DLD1 (cell line): ENCODE results near the gene VWC2L.

Experiments used
- in situ Hi-C: cut with HindIII; loops from 2 replicates; pipeline ENCODE4 v1.10.0; 2017; ENCODE audit warnings: low sequenced_read_pairs

VWC2L gene

DNA sequence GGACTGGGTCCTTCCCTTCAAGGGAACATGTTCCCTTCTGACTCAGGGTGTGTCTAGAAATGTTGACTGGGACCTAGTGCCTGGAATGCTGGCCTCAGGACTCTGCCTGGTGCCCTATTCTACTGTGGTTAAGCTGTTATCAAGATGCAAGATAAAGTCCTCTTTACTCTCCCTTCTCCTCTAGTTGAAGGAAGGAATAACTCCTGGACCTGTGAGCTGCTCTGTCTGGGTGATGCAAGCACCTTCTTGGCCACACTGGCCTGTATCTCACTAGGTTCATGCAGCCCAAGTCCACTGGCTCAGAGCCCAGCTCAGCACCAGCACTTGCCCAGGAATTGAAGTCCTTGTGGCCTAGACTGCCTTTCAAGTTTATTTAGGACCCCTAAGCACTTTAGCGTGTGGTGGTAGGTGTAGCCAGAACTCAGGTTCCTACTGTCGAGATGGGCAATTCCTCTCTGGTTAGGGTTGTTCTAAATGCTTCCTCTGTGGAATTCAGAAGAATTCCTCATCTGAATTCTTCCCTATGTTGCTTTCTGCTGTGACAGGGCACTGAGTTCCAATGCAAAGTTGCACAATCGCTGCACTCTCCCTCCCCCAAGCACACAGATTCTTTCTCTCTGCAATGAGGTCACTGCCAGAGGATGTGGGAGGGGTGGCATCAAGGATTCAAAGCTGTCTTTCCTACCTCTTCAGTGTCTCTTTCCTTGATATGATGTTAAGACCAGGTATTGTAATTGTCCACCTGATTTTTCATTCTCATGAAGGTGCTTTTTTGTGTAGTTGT is 54.7 kb downstream of the VWC2L start:
- in situ Hi-C loops, result no loop called here

DNA sequence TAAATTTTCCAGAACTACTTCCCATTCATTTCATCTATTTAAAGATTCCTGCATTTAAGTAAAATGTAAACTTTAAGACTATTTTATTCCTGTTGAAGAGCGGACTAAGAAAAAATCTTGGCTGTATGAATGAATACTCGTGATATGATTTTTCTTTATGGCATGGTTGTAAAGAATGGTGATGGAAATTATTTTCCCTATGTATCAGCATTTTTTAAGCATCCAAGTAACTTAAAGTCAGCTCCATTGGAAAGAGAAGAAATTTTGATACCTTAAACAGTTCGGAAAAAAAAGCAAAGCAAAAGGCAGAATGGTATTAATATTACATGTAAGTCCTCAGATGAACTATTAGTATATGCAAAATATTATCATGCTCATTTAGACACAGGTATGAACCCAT is 58.9 kb downstream of the VWC2L start:
- in situ Hi-C loops, result no loop called here

DNA sequence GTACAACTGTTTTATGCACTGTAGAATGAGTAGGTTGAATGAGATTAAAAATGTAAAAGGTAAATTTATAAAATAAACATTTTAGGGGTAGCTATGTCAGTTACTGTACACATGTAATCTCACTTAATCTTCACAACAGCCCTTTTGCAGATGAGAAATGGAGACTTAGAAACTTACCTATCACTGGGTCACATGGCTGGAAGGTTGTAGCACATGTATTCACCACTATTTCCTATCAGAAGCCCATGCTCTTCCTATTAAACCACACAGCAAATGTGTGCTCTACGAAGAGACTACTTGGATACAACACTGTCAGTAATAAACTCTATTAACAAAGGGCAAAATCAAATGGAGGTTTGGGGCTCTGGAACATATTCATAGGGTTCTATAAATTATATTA is 60.5 kb downstream of the VWC2L start:
- in situ Hi-C loops, result no loop called here

DNA sequence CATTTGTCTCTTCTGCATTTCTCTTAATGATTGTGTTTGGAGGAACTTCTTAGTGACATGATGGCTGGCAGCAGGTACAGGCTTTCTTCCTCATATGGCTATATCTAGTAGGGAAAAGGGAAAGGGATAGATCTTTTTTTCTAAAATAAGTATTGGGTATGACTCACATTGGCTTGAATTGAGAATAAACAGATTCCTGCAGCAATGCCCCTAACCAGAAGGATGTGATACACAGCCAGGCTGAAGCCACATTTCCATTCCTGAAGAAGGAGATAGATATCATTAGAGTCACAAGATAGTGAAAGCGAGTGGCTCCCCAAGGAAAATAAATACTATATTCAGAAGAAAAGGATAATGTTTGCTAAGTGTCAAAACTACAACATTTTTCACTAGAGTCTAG is 61.1 kb downstream of the VWC2L start:
- in situ Hi-C loops, result no loop called here

DNA sequence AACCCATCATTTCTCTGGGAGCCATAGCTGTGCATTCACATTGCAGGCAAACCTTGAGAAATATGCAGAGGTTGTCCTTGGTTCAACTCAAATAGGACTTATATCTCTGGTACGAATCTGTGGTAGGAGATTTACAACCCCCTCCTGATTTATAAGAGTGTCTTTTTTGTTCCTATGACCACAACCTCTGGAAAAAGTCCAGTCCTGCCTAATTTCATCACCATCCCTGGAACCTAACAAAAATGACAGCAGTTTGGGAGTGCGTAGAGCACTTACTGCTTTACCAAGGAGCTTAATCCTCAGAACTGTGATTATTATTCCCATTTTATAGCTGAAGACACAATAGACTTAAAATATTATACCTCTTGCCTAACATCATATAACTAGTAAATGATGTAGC is 66.5 kb downstream of the VWC2L start:
- in situ Hi-C loops, result no loop called here

DNA sequence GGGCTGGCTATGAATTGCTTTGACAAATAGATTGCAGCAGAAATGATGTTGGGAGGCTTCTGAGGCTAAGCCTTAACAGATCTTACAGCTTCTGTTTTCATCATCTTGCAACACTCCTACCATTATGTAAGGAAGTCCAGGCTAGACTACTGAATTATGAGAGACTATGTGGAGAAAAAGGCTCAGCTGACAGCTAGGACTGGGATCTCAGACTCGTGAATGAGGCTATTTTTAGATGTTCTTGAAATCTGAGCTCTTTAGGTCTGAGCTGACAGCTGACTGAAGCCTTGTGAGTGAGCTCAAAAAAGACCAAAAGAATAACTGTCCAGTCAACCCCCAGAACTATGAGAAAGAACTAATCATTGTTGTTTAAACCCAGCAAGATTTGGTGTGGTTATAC is 70.3 kb downstream of the VWC2L start:
- in situ Hi-C loops, result no loop called here

DNA sequence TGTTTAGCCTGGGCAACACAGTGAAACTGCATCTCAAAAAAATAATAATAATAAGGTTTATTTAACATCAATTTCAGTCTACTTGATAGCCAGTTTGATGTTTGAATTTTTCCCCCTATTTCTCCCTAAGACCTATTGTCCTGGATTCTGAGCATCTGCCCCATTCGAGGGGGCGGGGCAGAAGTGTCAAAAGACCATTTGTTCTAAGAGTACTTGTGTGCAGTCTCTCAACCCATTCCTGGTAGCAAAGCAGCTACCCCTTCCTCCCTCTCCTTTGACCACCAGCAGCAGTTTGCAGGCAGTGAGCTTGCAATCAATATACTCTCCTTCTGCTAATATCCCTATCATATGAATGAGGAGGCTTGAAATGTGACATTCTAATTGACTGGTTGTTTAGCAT is 71.9 kb downstream of the VWC2L start:
- in situ Hi-C loops, result no loop called here

DNA sequence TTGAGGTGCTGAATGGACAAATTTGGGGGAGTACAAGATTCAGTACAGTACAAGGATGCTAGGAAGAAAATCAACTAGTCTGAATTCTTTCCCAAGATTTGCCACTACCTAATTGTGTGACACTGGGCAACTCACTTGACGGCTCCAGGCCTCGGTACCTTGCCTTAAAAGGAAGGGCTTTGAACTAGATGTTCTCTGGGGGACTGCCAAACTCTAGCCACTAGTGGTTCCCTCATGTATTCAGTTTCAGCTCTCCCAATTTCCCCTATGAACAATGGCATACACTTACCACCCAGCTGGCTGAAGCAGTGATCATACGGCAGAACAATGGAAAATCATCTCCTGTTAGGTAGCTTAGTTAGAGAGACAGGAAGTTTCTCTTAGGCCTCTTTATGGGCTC is 73.4 kb downstream of the VWC2L start:
- in situ Hi-C loops, result no loop called here

DNA sequence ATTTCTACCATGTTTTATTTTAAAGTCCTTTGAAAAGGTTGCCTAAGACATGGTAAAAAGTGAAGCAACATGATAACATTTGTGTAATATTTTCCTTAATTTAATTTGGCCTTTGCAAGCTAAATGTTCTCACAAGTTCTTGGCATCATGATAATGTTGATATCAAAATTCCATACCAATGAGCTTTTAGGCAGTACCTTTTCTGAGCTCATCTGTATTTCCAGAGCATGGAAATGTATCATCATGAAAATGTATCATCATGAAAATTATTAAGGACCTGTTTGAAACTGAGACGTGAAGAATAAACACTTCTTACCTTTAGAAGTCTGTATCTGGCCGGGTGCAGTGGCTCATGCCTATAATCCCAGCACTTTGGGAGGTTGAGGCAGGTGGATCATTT is 73.8 kb downstream of the VWC2L start:
- in situ Hi-C loops, result no loop called here

DNA sequence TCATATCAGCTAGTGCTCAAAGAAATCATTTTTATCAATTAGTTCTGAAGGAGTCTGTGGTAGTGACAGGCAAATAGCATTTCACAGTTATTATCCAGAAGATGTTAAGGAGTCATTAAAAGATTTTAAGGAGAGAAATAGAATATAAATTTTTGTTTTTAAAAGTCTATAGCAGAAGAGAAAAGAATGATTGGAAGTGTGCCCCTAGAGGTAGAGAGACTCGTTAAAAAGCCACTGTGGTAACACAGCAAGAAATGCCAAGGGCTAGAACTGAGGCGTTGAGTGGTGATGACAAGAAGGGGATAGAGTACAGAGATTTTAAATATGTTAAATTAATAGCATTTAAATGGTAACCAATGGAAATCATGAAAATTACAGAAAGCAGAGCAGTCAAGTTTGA is 78.3 kb downstream of the VWC2L start:
- in situ Hi-C loops, result no loop called here

DNA sequence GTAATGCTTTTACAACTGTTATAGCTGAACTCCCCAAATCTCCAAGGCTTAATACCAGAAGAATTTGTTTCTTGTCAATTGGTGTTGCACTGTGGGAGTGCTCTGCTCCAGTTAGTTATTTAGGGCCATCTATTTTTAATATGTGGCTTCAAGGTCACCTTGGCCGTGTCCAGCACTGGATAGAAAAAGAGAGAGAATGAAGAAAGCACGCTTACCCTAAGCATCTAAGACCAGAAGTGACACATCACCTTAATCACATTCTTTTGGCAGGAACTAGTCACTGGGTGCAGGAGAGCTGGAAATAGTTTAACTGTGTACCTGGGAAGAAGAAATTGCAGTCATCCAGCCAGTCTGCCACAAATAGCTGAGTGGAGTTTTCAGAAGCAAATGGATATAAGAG is 78.8 kb downstream of the VWC2L start:
- in situ Hi-C loops, result no loop called here

DNA sequence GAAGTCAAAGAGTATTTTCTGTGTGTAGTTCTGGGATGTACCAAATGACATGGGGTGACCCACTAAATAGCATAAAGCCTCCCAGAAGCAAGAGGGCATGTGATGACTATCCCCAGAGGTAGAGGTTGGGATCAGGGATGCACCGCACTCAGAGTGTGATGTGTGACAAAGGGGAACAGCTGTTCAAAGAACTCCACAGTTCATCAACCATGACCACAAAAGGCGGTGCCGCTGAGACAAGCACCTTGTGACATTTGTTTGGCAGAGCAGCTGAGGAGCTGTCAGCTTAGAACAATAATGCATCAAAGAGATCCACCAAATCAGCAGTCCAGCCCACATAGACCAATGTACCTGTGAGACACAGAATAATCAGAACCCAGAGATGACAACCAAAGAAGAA is 81.3 kb downstream of the VWC2L start:
- in situ Hi-C loops, result no loop called here

DNA sequence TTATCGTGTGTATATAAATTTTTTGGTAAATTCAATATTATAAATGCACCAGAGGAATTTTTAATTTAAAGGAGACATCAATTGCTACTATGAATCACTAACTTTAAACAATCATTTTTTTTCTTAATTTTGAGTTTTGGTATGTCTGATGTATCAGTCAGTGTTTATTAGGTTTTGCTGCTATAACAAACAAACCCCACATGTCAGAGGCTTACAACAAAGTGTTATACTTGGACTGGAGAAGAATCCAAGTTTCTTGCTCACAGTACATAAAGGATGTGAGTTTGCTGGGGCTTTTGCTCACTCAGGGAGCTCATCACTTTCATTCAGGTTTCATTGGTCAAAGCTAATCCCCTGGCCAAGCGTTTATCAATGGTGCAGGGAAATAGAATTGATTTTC is 81.8 kb downstream of the VWC2L start:
- in situ Hi-C loops, result no loop called here

DNA sequence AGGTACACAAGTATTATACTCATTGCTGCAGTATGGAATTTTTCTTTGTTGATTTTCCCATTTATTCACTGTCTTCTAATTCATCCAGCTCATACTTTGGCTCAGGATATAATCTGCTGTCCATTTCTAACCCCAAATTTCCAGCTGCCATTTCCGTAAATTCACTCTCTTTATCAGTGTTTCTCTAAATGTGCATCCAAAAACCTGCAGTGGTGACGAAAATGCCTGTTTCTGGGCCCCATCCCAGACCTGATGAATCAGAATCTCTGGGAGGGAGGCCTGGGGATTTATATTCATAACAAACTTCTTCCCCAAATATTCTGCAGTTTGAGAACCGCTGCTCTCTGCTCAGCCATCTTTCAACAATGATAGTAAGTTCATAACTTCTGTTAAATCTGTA is 86.6 kb downstream of the VWC2L start:
- in situ Hi-C loops, result no loop called here

DNA sequence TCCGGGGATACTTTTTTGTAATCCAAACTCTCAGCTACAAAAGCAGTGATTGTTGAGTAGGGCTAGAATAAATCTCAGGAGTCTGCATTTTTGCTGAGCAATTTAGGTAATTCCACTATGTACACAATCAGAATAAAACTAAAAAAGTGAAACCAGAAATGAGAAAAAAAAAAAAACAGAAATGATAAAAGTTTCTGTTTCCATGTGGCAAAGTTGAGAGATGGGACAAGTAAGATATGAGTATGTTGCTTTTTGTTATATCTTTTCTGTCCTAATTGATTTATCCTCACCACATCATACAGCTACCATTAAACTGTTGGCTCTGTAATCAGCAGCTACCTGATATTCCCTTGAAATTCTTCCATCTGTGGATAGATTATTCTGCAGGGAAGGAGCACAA is 92.7 kb downstream of the VWC2L start:
- in situ Hi-C loops, result loop anchor here (25.0 kb wide), 1 partner anchor 159 kb away; no protein-coding TSS in a partner anchor

DNA sequence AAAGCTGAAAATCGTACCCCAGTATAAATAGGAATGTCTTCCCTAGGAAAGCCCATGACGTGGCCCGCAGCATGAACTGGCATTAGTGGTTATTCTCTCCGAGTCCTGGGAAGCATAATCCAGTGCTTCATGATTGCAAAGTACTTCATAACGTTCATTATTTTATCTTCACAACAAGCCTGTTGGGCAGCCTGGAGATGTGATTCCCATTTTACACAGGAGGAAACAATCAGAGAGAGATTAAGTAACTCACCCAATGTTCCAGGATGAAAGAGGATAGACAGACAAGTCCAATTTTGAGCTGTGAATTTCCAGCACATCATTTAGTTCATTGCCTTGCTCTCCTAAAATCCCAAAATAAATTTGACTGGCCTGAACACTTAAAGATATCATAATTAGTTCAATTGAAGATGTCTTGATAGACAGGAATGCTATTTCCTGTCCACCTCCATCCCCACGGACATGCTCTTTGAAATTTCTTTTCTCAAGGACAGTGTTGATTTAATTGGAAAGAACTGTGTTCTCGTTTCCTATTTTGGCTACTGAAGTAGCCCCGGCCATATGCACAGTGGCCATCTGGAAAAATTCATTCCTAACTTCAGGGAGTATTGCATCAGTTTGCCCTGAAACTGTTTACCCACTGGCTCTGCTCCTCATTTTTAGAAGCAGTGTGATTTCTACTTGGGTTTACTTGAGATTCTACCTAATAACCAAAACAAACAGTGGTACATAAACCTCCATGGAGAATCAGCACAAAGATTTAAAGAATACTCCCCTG is 93.9 kb downstream of the VWC2L start:
- in situ Hi-C loops, result loop anchor here (25.0 kb wide), 1 partner anchor 158 kb away; no protein-coding TSS in a partner anchor

DNA sequence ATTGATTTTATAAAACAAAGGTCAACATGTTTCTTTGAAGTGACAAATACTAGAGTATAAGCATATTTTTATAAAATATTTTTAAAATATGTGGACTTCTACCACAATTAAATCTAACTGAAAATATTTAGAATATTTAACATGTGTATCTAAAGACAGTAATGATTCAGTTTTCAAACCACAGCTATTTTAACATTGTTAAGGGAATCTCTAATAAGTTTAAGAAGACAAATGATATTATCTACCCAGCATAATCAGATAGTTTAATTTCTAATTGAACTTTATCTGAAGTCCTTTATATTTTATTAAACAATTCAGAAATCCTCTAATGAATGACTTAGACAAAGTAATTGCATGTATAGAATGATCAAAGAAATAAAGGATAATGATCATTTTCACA is 96.2 kb downstream of the VWC2L start:
- in situ Hi-C loops, result loop anchor here (25.0 kb wide), 1 partner anchor 155 kb away; no protein-coding TSS in a partner anchor

DNA sequence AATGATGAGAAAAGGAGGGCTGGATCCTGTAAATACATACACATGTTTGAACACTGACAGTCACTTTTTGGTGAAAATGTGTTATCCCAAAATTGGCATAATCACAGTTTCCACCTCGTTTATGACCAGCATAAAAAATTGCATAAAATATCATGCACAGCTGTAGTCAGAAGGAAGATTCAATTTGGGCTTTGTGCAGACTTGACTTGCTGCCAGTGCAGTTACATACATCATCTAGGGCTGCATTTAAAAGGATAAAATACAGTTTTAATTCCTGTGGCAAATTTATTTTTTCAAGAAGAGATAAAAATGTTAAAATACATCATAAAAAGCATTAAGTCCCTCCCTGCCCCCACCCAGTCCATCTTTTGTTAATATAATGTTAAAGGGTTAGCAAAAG is 103.8 kb downstream of the VWC2L start:
- in situ Hi-C loops, result loop anchor here (25.0 kb wide), 1 partner anchor 148 kb away; no protein-coding TSS in a partner anchor

DNA sequence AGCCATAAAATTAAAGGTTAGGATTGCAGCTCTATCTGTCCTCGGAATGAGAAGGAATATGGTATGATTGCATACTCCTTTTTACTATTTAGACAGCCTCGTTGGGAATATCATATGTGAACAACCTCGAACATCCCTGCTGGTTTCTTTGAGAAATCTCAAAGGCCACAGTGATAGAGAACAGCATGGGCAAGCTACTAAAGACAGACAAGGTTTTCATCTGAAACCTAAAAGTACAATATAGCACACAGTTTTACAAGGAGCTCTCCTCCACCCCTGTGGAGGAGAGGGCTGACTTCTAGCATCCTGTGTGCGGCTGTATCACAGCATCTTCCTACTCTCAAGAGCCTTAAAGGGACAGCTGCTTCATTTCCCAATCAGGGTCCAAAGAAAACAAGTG is 104.3 kb downstream of the VWC2L start:
- in situ Hi-C loops, result loop anchor here (25.0 kb wide), 1 partner anchor 147 kb away; no protein-coding TSS in a partner anchor

DNA sequence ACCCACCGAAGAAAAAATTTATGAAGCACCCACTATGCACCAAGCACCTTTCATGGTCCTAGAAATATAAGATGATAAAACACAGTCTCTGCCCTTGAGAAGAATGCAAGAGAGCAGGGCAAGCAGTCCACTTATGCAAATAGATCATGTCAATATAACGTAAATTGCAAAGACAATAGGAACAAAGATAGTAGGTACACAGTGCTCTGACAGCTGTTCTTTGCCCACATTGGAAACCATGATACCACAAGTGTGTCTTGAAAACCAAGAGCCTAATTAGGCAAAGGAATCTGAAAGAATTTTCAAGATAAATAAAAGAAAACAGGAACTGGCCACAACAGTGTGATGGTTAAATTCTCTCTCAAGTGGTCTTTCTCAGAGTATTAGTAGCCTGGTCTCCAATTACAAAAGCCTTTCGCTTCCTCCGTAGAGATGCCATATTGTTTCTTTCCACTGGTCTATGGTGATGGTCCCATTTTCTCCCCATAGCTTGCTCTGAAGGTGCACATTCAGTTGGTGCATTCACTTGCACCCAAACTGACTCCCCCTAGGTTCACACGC is 108.5 kb downstream of the VWC2L start:
- in situ Hi-C loops, result loop anchor here (25.0 kb wide), 1 partner anchor 143 kb away; no protein-coding TSS in a partner anchor

DNA sequence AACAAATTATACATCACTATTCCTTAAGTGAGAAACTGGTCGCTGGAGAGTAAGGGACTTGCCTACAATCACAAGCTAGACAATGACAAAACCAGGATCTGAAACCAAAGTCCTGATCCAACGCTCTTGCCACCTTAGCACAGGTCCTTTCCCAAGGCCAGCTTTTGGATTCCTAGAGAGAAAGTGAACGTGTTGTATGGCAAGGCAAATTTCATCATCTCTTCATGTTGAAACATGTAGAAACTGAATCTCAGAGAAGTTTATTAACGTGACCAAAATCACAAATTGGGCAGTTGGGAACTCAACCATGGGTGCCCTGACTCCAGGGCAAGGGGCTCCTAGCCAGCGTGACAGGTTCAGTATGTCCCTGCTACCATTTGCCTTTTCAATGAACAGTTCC is 118.2 kb downstream of the VWC2L start:
- in situ Hi-C loops, result no loop called here

DNA sequence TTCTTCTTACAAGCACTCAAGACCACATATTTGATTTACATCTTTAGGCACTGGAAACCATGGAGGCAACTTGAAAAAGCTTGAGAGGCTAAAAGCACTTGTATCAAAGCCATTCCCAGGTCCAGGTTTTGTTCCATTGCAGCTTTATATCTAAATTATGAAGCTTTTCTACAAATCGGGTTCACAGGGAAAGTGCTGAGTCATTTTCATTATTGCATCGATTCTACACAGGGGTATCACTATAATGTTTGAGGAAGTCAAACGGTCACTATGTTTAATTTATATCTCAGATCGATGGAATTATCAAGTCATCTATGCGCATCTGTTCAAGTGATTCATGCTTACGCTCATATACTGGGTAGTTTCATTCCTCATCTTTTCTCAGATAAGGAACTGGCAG is 118.7 kb downstream of the VWC2L start:
- in situ Hi-C loops, result no loop called here
